A673 (cell line): ENCODE data around the gene MRGPRE.

Experiments
- CTCF ChIP-seq: fragments of 300-800, 200-600 bp; sonication (generic); conservative IDR thresholded peaks from 2 replicates; pipeline ENCODE4 v1.5.1; 2017; ENCODE audit warnings: low read depth, mild to moderate bottlenecking, antibody characterized with exemption, low read length, moderate library complexity, mixed read lengths
- EZH2 ChIP-seq: fragments of 200-600 bp; sonication (generic); IDR thresholded peaks from 2 replicates; pipeline ENCODE4 v1.6.1; 2017; ENCODE audit warnings: borderline replicate concordance, low read depth, mild to moderate bottlenecking, mixed read lengths, antibody characterized with exemption, low read length; ENCODE audit not compliant: poor library complexity, severe bottlenecking

- TF ChIP-seq CTCF = no peak
- TF ChIP-seq EZH2 = no peak
Measured at GRCh38 chr11:3188496-3189195, 43.6 kb downstream of the MRGPRE start.
